OCI-LY3 (cell line): Measurements from ENCODE around the gene CHRDL1.

ENCODE experiments used
- EZH2phosphoT487 ChIP-seq: fragments of 200-600 bp; shearing (Covaris generic); IDR thresholded peaks from 2 replicates; pipeline ENCODE4 v1.6.1; 2018; ENCODE audit warnings: antibody characterized with exemption, mixed run types, low read depth
- TF ChIP-seq, protein P1 (sequence below): fragments of 200-600, 300-600 bp; sonication (generic); IDR thresholded peaks from 2 replicates; pipeline ENCODE4 v1.5.1; 2014; ENCODE audit warnings: antibody characterized with exemption, low read length, low read depth

DNA sequence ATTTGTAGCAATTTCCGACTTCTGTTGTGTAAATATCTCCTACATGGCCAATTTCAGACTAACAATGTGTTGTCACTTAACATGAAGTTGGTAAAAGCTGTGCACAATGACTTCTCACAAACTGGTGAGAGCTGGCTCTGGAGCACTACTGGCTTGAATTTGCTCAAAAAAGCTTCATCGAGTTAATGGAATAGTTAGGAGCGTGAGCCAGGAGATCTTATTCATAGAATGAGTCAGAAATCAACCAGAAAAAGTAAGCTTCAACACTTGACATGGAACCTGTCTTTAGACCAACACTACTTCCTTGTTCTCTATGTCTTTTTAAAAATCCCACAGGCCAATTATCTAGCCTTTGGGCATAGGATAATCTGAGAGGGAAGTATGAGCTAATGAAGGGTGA lies 7.9 kb upstream of the CHRDL1 start:
- TF ChIP-seq, protein P1, sequence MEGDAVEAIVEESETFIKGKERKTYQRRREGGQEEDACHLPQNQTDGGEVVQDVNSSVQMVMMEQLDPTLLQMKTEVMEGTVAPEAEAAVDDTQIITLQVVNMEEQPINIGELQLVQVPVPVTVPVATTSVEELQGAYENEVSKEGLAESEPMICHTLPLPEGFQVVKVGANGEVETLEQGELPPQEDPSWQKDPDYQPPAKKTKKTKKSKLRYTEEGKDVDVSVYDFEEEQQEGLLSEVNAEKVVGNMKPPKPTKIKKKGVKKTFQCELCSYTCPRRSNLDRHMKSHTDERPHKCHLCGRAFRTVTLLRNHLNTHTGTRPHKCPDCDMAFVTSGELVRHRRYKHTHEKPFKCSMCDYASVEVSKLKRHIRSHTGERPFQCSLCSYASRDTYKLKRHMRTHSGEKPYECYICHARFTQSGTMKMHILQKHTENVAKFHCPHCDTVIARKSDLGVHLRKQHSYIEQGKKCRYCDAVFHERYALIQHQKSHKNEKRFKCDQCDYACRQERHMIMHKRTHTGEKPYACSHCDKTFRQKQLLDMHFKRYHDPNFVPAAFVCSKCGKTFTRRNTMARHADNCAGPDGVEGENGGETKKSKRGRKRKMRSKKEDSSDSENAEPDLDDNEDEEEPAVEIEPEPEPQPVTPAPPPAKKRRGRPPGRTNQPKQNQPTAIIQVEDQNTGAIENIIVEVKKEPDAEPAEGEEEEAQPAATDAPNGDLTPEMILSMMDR = no peak
- no peak for TF ChIP-seq EZH2phosphoT487
